Keratinocyte (primary cell): Measurements from ENCODE around the gene RAB43. TPM values are rescaled to one million over a fixed set of nuclear protein-coding genes. Genes with fewer than 3 reads are reported as not detected.

ENCODE experiments used
- DNase-seq: peaks from one replicate; pipeline ENCODE4 v3.0.0-alpha.2; 2011; ENCODE audit warnings: low read depth, missing footprints, low spot score
- FAIRE-seq: peaks from 2 replicates; lab custom pipeline; 2011; peaks lifted over from hg19 to GRCh38; lab: Jason Lieb, UNC
- H2AFZ ChIP-seq: 2 replicates; pipeline ENCODE4 v1.6.0; 2012; ENCODE audit warnings: low read length, control low read depth, inconsistent platforms; ENCODE audit not compliant: control insufficient read depth
- H3K27ac ChIP-seq: 2 replicates; pipeline ENCODE4 v1.5.1; 2011; ENCODE audit warnings: low read length; ENCODE audit not compliant: control insufficient read depth, insufficient read depth
- H3K27me3 ChIP-seq: 3 replicates; pipeline ENCODE4 v1.6.0; 2011; ENCODE audit warnings: low read length; ENCODE audit not compliant: control insufficient read depth, insufficient read depth; ENCODE audit errors: extremely low read depth
- H3K36me3 ChIP-seq, 2 experiments: 2 replicates in 1 of 2; 3 replicates in 1 of 2; pipeline ENCODE4 v1.5.1; 2011; ENCODE audit warnings: low read length in 2 of 2, mild to moderate bottlenecking in 1 of 2; ENCODE audit not compliant: control insufficient read depth in 2 of 2, insufficient read depth in 2 of 2; ENCODE audit errors: extremely low read depth in 1 of 2
- H3K4me1 ChIP-seq: 3 replicates; pipeline ENCODE4 v1.5.1; 2011; ENCODE audit warnings: low read length; ENCODE audit not compliant: control insufficient read depth, insufficient read depth; ENCODE audit errors: extremely low read depth
- H3K4me2 ChIP-seq: 3 replicates; pipeline ENCODE4 v1.6.0; 2011; ENCODE audit warnings: low read depth, low read length; ENCODE audit not compliant: control insufficient read depth, insufficient read depth; ENCODE audit errors: extremely low read depth
- H3K4me3 ChIP-seq, 3 experiments: fragments of 200-600 bp in 1 of 3; sonication (generic) in 1 of 3; 2 replicates in 2 of 3; 3 replicates in 1 of 3; pipeline ENCODE4 v1.5.1; 2011 to 2016; ENCODE audit warnings: low read length in 3 of 3, mild to moderate bottlenecking in 3 of 3, control low read depth in 2 of 3, inconsistent platforms in 1 of 3, low read depth in 1 of 3, mixed read lengths in 1 of 3, mixed run types in 1 of 3, moderate library complexity in 1 of 3; ENCODE audit not compliant: control insufficient read depth in 2 of 3, insufficient read depth in 2 of 3; ENCODE audit errors: extremely low read depth in 1 of 3
- H3K79me2 ChIP-seq: 2 replicates; pipeline ENCODE4 v1.6.0; 2012; ENCODE audit warnings: low read length; ENCODE audit not compliant: control insufficient read depth, insufficient read depth
- H3K9ac ChIP-seq: 3 replicates; pipeline ENCODE4 v1.6.0; 2011; ENCODE audit warnings: low read length; ENCODE audit not compliant: control insufficient read depth, insufficient read depth; ENCODE audit errors: extremely low read depth
- H3K9me1 ChIP-seq: 3 replicates; pipeline ENCODE4 v1.6.0; 2011; ENCODE audit warnings: low read length; ENCODE audit not compliant: control insufficient read depth, insufficient read depth; ENCODE audit errors: extremely low read depth
- H3K9me3 ChIP-seq: 2 replicates; pipeline ENCODE4 v1.5.1; 2012; ENCODE audit warnings: low read depth, low read length; ENCODE audit not compliant: control insufficient read depth
- H4K20me1 ChIP-seq: 3 replicates; pipeline ENCODE4 v1.6.0; 2011; ENCODE audit warnings: low read length; ENCODE audit not compliant: control insufficient read depth, insufficient read depth; ENCODE audit errors: extremely low read depth
- EZH2 ChIP-seq: IDR thresholded peaks from one replicate; pipeline ENCODE4 v1.6.1; 2012; ENCODE audit warnings: inconsistent platforms, mild to moderate bottlenecking, low read length, moderate library complexity
- dilution Hi-C: fragments of 300-500 bp; cut with MboI; formaldehyde crosslinking; loops from one replicate; pipeline ENCODE4 v1.7.0; 2020; ENCODE audit warnings: low sequenced_read_pairs; ENCODE audit not compliant: extremely low pct_ligation_motif_present
- polyA plus RNA-seq, 5 experiments: library from polyadenylated mRNA; depleted of rRNA in 3 of 5; stranded (reverse) in 3 of 5; stranded (forward) in 1 of 5; unstranded in 1 of 5; fragments of >200 nt; gene quantifications; 1 replicate in 1 of 5; 2 replicates in 3 of 5; 3 replicates in 1 of 5; pipeline versions ENCODE4 v1.2.1 to v1.2.3, GENCODE V29; 2011 to 2012; ENCODE audit warnings: missing spikeins in 2 of 5, low read depth in 1 of 5, low replicate concordance in 1 of 5
- TF ChIP-seq, protein P1 (sequence below), 3 experiments: IDR thresholded peaks in 1 of 3; conservative IDR thresholded peaks in 1 of 3; optimal IDR thresholded peaks in 1 of 3; 2 replicates in 2 of 3; 3 replicates in 1 of 3; pipeline versions ENCODE3 to v1.5.1; 2011; ENCODE audit warnings: low read length in 3 of 3, mild to moderate bottlenecking in 3 of 3, moderate library complexity in 2 of 3, control low read depth in 1 of 3, inconsistent platforms in 1 of 3; ENCODE audit not compliant: insufficient read depth in 2 of 3; ENCODE audit errors: extremely low read depth in 1 of 3

RAB43 gene
- polyA plus RNA-seq, 1 donor (not counting 4 experiments of a cell fraction or from before 2014, with no cell fraction given) = 8.1 TPM

DNA sequence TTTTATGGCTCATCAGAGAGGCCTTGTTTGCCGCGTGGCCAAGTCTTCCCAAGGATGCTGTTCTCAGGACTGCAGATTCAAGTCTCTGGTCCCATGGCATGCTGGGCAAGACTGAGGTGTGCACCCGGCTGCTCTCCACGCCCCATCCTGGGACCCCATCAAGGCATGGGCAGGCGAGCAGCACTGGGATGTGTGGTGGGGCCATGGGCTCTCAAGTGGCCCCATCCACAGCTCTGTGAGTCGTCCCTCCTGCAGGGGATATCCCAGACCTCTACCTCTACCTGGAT is 74.1 kb downstream of the RAB43 start:
- no peak overlapping the region for H3K4me2 ChIP-seq
- peaks cover 31% of the 10 kb centered on the region for H3K27me3 ChIP-seq
- TF ChIP-seq, protein P1, sequence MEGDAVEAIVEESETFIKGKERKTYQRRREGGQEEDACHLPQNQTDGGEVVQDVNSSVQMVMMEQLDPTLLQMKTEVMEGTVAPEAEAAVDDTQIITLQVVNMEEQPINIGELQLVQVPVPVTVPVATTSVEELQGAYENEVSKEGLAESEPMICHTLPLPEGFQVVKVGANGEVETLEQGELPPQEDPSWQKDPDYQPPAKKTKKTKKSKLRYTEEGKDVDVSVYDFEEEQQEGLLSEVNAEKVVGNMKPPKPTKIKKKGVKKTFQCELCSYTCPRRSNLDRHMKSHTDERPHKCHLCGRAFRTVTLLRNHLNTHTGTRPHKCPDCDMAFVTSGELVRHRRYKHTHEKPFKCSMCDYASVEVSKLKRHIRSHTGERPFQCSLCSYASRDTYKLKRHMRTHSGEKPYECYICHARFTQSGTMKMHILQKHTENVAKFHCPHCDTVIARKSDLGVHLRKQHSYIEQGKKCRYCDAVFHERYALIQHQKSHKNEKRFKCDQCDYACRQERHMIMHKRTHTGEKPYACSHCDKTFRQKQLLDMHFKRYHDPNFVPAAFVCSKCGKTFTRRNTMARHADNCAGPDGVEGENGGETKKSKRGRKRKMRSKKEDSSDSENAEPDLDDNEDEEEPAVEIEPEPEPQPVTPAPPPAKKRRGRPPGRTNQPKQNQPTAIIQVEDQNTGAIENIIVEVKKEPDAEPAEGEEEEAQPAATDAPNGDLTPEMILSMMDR (optimal IDR thresholded peaks at IDR 0.05 in 1 of 3, IDR thresholded peaks at IDR 0.05 in 1 of 3, conservative IDR thresholded peaks at IDR 0.05 in 1 of 3; ENCODE audit: extremely low read depth in 1 of 3, insufficient read depth in 2 of 3, low read length in 3 of 3) = no peak
- no peak for TF ChIP-seq EZH2
- no peak overlapping the region for H3K27ac ChIP-seq
- no peak overlapping the region for H3K9ac ChIP-seq
- dilution Hi-C loops = no loop called here
- H3K36me3 ChIP-seq = no peaks in the 10 kb centered on the region
- no peaks in the 10 kb centered on the region for H3K9me1 ChIP-seq
- H4K20me1 ChIP-seq = no peaks in the 10 kb centered on the region
- H2AFZ ChIP-seq = no peak overlapping the region
- FAIRE-seq (no peak), DNase-seq (no peak)
- H3K4me1 ChIP-seq = no peaks in the 10 kb centered on the region
- no peaks in the 10 kb centered on the region for H3K79me2 ChIP-seq
- no peaks in the 10 kb centered on the region for H3K9me3 ChIP-seq
- H3K4me3 ChIP-seq = no peak overlapping the region

DNA sequence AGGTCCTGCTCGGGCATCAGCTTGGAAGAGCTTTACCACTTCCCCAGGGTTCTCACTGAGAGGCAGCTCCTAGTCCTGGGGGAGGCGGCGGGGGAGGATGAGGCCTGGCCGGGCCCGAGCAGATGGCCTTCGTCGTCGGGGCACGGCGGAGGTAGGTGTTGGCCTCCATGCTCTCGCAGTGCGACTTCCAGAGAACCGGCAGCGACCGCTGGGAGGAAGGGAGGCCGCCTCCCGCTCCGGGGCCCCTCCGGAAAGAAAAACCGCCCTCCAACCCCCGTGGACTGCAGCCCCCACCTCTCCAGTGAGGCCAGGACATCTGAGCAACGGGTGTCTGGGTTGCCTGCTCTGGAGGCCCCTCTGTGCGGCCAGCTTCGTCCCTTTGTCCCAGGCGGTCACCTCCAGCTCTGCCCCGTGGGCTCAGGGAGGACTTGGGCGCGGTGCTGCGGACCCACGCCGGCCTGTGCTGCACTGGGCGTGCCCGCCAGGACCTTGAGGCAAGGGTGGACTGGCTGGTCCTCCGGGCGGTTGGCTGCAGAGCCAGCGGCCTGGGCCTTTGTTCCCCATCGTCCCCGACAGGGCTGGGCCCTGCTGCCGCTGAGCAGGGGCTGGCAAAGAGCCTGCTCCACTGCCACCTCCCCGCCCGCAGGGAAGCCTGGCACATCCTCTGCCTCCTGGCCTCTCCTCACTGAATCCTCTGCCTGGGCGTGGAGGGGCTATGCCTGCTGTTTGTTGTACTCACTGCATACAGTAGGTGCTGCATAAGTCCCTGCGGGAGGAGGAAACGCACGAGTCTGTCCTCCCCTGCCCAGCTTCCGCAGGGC is 74.7 kb downstream of the RAB43 start:
- TF ChIP-seq, protein P1 (optimal IDR thresholded peaks at IDR 0.05 in 1 of 3, IDR thresholded peaks at IDR 0.05 in 1 of 3, conservative IDR thresholded peaks at IDR 0.05 in 1 of 3; ENCODE audit: extremely low read depth in 1 of 3, insufficient read depth in 2 of 3, low read length in 3 of 3) = no peak
- no peak for TF ChIP-seq EZH2
- Histone ChIP-seq H3K27me3 (peaks cover 31% of the 10 kb centered on the region), H3K79me2 (no peaks in the 10 kb centered on the region), H3K4me1 (no peaks in the 10 kb centered on the region), H3K27ac (no peak overlapping the region), H3K4me2 (no peak overlapping the region), H3K9me1 (no peaks in the 10 kb centered on the region), H2AFZ (no peak overlapping the region), H4K20me1 (no peaks in the 10 kb centered on the region), H3K9ac (no peak overlapping the region), H3K36me3 (no peaks in the 10 kb centered on the region), H3K9me3 (no peaks in the 10 kb centered on the region), H3K4me3 (no peak overlapping the region)
- dilution Hi-C loops = no loop called here
- FAIRE-seq (no peak), DNase-seq (no peak)
